ENCODE results near the gene GLIPR1L2.
"Not testable (repeated sequence)": the region's sequence is repeated elsewhere in the genome, so short reads cannot be mapped to it uniquely, and the experiment has no call there.

GLIPR1L2 gene

GRCh38 chr12:75438059-75438754 is 47.3 kb downstream of the GLIPR1L2 start:
- DNase-seq: no peak

DNA sequence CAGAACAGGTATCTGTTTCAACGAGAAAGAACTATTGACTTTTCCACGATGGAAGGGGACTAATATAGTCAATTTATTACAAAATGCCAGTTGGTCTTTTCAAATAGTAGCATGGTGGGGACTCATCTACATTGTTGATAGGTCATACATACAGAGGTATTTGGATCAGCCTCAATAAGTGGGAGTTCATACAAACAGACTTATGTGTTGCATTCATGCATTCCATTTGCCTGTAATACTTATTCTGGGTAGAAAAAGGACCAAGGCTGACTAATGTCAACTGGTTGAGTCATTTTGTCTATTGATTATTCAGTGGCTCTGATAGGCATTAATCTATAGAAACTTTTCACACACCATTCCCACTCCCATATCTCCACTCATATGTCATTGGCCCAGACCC is 48.2 kb downstream of the GLIPR1L2 start:
- DNase-seq: no peak

GRCh38 chr12:75439930-75440329 is 49.0 kb downstream of the GLIPR1L2 start:
- DNase-seq: no peak

DNA sequence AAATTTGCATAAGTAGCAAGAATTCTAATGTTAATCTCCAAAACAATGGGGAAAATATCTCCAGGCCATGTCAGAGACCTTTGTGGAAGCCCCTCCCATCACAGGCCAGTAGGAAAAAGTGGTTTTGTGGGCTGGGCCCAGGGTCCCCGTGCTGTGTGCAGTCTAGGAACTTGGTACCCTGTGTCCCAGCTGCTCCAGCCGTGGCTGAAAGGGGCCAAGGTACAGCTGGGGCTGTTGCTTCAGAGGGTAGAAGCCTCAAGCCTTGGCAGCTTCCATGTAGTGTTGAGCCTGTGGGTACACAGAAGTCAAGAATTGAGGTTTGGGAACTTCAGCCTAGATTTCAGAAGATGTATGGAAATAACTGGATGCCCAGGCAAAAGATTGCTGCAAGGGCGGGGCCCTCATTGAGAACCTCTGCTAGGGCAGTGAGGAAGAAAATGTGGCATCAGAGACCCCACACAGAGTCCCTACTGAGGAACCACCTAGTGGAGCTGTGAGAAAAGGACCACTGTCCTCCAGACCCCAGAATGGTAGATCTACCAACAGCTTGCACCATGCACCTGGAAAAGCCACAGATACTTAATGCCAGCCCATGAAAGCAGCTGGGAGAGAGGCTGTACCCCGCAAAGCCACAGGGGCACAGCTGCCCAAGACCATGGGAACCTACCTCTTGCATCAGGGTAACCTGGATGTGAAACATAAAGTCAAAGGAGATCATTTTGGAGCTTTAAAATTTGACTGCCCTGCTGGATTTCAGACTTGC is 51.0 kb downstream of the GLIPR1L2 start:
- not testable (repeated sequence) for DNase-seq

GRCh38 chr12:75442454-75442853 is 51.6 kb downstream of the GLIPR1L2 start:
- DNase-seq: not testable (repeated sequence)

- no peak for DNase-seq
Measured at GRCh38 chr12:75443709-75444108, 52.8 kb downstream of the GLIPR1L2 start.

DNA sequence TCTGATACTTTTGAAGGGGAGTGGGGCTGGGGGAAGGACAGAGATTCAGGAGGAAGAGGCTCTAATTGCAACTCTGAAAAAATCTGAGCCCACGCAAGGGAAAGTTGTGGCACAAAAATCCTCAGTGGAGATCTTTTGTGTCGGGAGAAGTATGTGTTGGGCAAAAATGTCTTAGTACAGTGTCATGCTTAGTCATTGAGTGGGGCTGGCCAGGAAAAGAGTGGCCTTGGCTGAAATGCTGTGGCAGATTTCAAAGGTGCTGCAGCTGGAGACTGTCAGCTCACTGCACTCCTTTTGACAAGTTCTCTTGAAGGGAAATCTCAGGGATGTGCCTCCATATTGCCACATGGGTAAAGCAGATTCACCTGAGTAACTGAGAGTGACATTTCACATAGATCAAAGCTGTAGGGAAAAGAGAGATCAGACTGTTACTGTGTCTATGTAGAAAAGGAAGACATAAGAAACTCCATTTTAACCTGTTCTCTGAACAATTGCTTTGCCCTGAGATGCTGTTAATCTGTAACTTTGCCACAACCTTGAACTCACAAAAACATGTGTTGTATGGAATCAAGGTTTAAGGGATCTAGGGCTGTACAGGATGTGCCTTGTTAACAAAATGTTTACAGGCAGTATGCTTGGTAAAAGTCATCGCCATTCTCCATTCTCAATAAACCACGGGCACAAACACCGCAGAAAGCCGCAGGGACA is 53.7 kb downstream of the GLIPR1L2 start:
- DNase-seq: no peak

GRCh38 chr12:75445137-75445507 is 54.2 kb downstream of the GLIPR1L2 start:
- not testable (repeated sequence) for DNase-seq

DNA sequence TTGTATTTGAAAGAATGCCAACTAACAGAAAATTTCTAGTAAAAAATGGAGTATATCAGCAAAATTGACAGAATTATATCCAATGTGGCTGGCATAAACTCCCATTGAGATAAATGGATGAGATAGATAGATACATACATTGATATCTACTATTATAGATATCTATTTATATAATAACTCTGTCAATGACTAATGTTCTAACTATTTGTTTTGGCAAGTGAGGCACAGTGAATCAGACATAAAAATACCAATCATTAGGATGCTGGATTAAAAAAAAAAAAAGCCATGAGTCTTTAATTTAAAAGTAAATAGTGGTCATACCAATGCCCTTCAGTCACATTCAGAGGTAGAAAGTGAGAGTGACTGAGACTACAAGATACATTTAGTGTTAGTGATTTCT is 56.0 kb downstream of the GLIPR1L2 start:
- DNase-seq: no peak

DNA sequence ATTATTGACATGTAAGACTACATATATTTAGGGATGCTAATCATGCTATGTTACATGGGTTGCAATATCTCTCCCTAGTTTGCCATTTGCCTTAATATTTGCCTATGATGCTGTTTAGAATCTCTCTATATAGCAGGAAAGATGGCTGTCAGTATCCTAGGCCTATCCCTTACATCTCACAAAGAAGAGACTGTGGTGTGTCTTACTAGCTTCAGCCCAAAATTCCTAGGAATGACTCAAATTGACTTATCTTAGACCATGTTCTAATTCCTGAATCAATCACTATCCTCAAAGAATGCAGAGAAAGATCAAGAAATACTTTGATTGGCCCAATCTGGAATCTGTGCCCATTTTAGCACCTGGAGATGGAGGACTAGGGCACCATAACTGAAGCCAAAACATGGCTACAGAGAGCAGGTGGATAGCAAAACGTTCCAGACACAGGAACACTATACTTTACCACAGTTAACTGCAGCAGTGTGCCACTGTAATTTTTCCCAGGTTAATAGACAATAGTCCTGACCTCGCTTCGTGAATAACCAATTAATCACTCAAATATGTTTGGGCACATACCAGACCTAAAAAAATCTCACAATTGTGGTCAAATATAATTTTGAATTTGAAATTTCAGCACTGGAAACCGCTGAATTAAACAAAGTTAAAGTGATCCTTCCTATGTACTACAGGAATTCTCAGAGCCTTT is 57.0 kb downstream of the GLIPR1L2 start:
- DNase-seq: no peak

GRCh38 chr12:75452675-75453330 is 61.9 kb downstream of the GLIPR1L2 start:
- DNase-seq: no peak

GRCh38 chr12:75455839-75456238 is 65.0 kb downstream of the GLIPR1L2 start:
- no peak for DNase-seq

DNA sequence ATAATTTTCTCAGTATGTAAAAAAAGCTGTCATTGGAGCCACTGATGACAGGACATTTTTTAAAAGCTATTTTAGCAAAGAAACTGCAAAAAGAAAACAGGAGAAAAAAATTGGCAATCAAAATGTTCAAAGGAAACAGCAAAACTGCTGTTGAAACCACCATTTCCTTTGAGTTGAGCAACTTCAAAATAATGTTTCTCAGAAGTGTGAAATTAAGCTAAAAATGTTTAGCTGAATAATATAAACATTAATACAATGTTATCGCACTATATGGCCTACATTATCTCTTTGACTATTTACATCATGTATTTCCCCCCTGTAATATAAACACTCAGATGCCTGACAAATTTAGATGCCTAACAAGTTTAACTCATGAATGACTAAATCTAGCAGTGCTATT is 66.3 kb downstream of the GLIPR1L2 start:
- no peak for DNase-seq

DNA sequence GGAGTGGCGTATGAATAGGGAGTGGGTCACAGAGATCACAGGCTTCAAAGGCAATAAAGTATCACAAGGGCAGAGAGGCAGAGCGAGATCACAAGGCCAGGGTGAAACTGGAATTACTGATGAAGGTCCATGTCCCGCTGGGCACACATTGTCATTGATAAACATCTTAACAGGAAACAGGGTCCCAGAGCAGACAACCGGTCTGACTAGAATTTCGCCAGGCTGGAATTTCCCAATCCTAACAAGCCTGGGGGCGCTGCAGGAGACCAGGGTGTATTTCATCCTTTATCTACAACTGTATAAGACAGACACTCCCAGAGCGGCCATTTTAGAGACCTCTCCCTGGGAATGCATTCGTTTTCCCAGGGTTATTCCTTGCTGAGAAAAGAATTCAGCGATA is 67.0 kb downstream of the GLIPR1L2 start:
- DNase-seq: not testable (repeated sequence)

DNA sequence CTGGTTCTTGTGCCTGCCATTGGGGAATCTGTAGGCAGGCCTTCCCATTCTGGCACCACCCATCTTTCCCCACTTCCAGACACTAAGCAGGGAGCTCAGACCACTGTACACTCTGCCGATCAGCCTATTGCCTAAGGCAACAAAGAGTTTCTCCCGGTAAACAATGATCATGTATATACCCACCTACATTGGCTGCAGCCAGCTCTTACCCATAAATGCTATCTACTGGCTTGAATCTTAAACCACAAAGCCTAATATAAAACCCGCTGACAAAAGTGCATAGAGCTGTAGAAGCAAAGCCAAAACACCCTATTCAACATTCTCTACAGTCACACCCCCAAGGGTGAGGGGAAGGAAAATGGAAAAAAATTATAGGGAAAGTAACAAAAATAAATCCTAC is 68.9 kb downstream of the GLIPR1L2 start:
- DNase-seq: no peak

GRCh38 chr12:75460204-75460603 is 69.3 kb downstream of the GLIPR1L2 start:
- no peak for DNase-seq

- DNase-seq: no peak
Measured at GRCh38 chr12:75471902-75472890, 81.3 kb downstream of the GLIPR1L2 start.

DNA sequence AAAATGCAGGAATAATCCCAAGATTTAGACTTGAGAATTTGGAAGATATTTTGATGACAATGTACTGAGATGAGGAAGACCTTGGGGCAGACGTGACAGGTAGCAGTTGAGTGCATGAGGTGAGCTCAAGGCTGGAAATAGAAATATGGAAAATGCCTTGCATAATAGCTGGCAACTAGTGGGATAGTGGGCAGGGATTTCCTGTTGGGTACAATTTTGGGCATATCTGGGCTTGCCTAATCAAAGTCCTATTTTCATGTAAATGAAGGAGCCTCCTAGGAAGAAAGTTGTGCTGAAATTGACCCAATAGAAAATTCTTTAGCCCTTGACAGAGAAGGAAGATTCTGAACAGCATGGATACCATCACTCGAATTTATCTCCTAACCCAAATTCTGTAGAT is 83.2 kb downstream of the GLIPR1L2 start:
- no peak for DNase-seq

DNA sequence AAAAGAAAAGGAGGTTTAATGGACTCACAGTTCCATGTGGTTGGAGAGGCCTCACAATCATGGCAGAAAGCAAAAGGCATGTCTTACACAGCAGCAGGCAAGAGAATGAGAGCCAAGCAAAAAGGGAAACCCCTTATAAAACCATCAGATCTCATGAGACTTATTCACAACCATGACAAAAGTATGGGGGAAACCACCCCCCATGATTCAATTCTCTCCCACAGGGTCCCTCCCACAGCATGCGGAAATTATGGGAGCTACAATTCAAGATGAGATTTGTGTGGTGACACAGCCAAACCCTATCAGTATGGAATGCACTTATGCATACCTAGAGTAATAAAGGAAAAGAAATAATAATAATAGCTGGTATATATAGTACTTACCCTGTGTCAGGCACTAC is 85.2 kb downstream of the GLIPR1L2 start:
- DNase-seq: no peak

- DNase-seq: no peak
Measured at GRCh38 chr12:75477137-75477536, 86.2 kb downstream of the GLIPR1L2 start.

DNA sequence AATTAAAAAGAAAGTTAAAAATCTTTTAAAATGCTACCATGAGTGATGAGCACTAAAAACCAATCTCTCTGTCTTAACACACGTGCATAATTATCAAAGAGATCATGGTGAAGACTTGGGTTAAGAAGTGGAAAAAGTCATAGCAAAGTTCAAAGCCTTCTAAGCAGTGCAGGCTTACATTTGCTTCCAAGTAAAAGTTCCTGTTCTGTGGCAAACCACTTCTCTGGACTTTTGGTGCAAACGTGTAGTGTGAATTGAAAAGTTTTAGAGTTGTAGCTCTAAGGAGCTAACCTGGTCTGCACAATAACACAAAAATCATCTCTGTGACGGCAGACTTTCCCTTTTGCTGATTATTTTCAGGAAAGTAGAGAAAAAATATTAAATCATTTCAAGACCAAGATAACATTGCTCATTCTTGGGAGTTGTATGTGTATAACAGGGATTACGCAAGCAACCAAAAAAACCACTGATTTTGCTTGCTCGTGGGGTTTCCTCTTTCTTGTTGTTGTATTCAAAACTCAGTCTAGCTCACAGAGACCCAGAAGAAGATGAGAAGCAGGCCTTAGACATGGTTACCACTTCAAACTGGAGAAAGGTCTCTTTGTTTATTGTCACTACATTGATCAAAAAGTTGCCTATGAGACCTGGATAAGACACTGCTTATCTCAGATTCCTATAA is 87.4 kb downstream of the GLIPR1L2 start:
- DNase-seq: no peak

Measured in NCI-H1436 (cell line).